Osteoblast (primary cell): ENCODE data around the gene SCN3B. TPM values are rescaled to one million over a fixed set of nuclear protein-coding genes. Genes with fewer than 3 reads are reported as not detected.

Source experiments
- DNase-seq: peaks from one replicate; pipeline ENCODE4 v3.0.0; 2011; ENCODE audit warnings: low spot score, mixed read lengths; ENCODE audit not compliant: insufficient read length; ENCODE audit errors: missing footprints
- H2AFZ ChIP-seq: 2 replicates; pipeline ENCODE4 v1.6.0; 2011; ENCODE audit warnings: mild to moderate bottlenecking, low read length
- H3K27ac ChIP-seq: 2 replicates; pipeline ENCODE4 v1.5.1; 2011; ENCODE audit warnings: mild to moderate bottlenecking, low read depth, low read length, moderate library complexity
- H3K27me3 ChIP-seq: 2 replicates; pipeline ENCODE4 v1.6.0; 2012; ENCODE audit warnings: mild to moderate bottlenecking, control low read depth, inconsistent platforms, low read length, moderate library complexity; ENCODE audit not compliant: insufficient read depth
- H3K36me3 ChIP-seq: 2 replicates; pipeline ENCODE4 v1.5.1; 2011; ENCODE audit warnings: mild to moderate bottlenecking, low read length, control low read depth, moderate library complexity; ENCODE audit not compliant: insufficient read depth
- H3K4me1 ChIP-seq: 2 replicates; pipeline ENCODE4 v1.5.1; 2011; ENCODE audit warnings: mild to moderate bottlenecking, low read length, control low read depth, moderate library complexity; ENCODE audit not compliant: insufficient read depth
- H3K4me2 ChIP-seq: 2 replicates; pipeline ENCODE4 v1.6.0; 2011; ENCODE audit warnings: mild to moderate bottlenecking, low read length; ENCODE audit not compliant: insufficient read depth
- H3K4me3 ChIP-seq: fragments of 200-600 bp; sonication (generic); 3 replicates; pipeline ENCODE4 v1.5.1; 2012; ENCODE audit warnings: mild to moderate bottlenecking, low read length, inconsistent platforms; ENCODE audit not compliant: insufficient read depth
- H3K79me2 ChIP-seq: 2 replicates; pipeline ENCODE4 v1.6.0; 2012; ENCODE audit warnings: mild to moderate bottlenecking, low read length, control low read depth, inconsistent platforms; ENCODE audit not compliant: insufficient read depth
- H3K9me3 ChIP-seq: 2 replicates; pipeline ENCODE4 v1.5.1; 2011; ENCODE audit warnings: low read depth, low read length, control low read depth
- H4K20me1 ChIP-seq: 2 replicates; pipeline ENCODE4 v1.6.0; 2012; ENCODE audit warnings: mild to moderate bottlenecking, low read length, control low read depth; ENCODE audit not compliant: insufficient read depth
- total RNA-seq: library from RNA; depleted of rRNA; stranded (reverse); fragments of >200 nt; gene quantifications from 2 replicates; pipeline ENCODE4 v1.2.3, GENCODE V29; 2012
- TF ChIP-seq, protein P1 (sequence below): IDR thresholded peaks from 2 replicates; pipeline ENCODE4 v1.5.1; 2011; ENCODE audit warnings: mild to moderate bottlenecking, low read depth, low read length, moderate library complexity; ENCODE audit errors: extremely low read depth

Gene SCN3B
- total RNA-seq, 1 donor = under 0.01 TPM

DNA sequence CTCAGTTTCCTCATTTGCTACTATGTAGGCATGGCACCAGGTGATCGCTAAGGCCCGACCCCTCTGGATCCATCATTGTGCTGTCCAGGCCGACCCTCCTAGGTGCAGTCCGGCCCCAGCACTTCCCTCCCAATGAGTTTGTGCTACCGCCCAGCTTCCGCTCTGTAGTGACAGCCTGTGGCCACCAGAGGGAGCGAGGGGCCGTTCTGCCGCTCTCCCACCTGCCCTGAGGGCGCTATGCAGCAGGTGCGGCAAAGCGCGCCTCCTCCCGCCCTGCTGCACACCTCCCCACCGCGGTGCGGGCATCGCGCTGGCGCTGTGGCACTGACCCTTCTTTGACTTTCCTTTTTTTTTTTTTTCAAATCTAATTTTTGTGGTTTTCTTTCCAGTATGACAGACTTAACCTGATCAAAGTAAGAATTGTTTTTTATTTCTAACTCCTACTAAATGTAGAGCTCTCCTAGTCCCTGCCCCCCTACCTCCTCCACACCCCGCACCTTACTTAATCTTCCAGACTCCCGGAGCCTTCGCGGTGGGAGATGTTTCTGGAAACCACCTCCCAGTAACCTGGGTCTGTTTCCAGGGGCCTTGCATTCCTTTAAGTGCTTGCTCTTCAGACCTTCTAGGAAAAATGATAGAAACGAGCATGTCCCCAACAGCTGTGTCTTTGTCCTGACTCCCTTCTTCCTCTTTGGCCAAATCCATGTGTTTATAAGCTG is 73.7 kb downstream of the SCN3B start:
- Histone ChIP-seq H3K4me3 (no peak overlapping the region), H2AFZ (no peak overlapping the region), H3K79me2 (peaks cover 2% of the 10 kb centered on the region), H3K27me3 (no peaks in the 10 kb centered on the region), H4K20me1 (peaks cover 54% of the 10 kb centered on the region), H3K27ac (no peak overlapping the region), H3K4me2 (no peak overlapping the region), H3K4me1 (peaks cover 9% of the 10 kb centered on the region), H3K36me3 (peaks cover 3% of the 10 kb centered on the region), H3K9me3 (no peaks in the 10 kb centered on the region)
- TF ChIP-seq, protein P1, sequence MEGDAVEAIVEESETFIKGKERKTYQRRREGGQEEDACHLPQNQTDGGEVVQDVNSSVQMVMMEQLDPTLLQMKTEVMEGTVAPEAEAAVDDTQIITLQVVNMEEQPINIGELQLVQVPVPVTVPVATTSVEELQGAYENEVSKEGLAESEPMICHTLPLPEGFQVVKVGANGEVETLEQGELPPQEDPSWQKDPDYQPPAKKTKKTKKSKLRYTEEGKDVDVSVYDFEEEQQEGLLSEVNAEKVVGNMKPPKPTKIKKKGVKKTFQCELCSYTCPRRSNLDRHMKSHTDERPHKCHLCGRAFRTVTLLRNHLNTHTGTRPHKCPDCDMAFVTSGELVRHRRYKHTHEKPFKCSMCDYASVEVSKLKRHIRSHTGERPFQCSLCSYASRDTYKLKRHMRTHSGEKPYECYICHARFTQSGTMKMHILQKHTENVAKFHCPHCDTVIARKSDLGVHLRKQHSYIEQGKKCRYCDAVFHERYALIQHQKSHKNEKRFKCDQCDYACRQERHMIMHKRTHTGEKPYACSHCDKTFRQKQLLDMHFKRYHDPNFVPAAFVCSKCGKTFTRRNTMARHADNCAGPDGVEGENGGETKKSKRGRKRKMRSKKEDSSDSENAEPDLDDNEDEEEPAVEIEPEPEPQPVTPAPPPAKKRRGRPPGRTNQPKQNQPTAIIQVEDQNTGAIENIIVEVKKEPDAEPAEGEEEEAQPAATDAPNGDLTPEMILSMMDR = peak; percentile 82
- DNase-seq = peak; percentile 96

DNA sequence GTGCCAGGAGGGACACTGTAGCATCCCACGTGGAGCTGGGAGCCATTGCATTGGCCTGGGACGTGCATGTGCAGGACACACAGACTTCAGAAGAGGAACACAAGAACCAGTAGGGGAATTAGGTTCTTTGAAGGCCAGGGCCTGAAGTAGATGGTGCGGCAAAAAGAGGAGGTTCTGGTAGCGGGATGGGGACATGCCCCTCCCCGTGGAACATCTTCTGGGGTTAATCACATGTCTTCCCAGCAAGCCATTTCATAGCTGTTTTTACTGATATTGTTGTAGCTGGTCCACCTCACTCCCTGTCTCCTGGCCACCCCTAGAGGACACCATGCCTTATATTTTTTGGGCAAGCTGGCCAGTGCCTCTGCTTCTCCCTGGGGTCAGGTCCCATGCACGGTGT is 74.3 kb downstream of the SCN3B start:
- Histone ChIP-seq H3K4me3 (no peak overlapping the region), H2AFZ (no peak overlapping the region), H3K27ac (no peak overlapping the region), H3K36me3 (peaks cover 3% of the 10 kb centered on the region), H3K4me2 (no peak overlapping the region), H3K9me3 (no peaks in the 10 kb centered on the region), H3K4me1 (peaks cover 9% of the 10 kb centered on the region), H4K20me1 (peaks cover 56% of the 10 kb centered on the region), H3K79me2 (peaks cover 6% of the 10 kb centered on the region), H3K27me3 (no peaks in the 10 kb centered on the region)
- DNase-seq = peak; percentile 64
- TF ChIP-seq, protein P1 = no peak

DNA sequence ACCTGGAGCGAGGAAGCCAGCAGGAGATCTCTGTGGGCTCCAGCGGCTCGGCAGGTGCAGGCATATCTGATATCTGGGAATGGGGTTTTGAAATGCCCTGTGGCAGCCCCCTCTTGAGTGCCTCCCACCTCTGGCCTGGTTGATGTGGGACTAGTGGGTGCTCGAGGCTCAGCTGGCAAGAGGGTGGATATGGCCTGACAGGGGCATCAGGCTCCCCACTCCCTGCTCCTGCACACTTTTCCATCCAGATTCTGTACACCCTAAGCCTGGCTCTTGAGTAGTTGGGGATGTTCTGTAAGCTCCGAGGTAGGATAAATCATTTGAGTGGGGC is 75.0 kb downstream of the SCN3B start:
- Histone ChIP-seq H2AFZ (no peak overlapping the region), H3K79me2 (peaks cover 12% of the 10 kb centered on the region), H3K4me2 (no peak overlapping the region), H3K4me3 (no peak overlapping the region), H3K27ac (no peak overlapping the region), H4K20me1 (peaks cover 54% of the 10 kb centered on the region), H3K9me3 (no peaks in the 10 kb centered on the region), H3K4me1 (peaks cover 9% of the 10 kb centered on the region), H3K27me3 (no peaks in the 10 kb centered on the region), H3K36me3 (peaks cover 3% of the 10 kb centered on the region)
- DNase-seq = peak; percentile 68
- TF ChIP-seq, protein P1 = no peak

Other genes with a start within 250 kb of the SCN3B start
- 15.2 and 16.8 TPM in 2 replicates for gene GRAMD1B, start 224.4 kb downstream of the SCN3B start, total RNA-seq
- gene ZNF202, start 87.0 kb upstream of the SCN3B start, total RNA-seq = 5.6 and 6.5 TPM in 2 replicates
- gene OR6X1, start 99.9 kb upstream of the SCN3B start, total RNA-seq = not detected in 2 replicates
- gene OR6M1, start 151.7 kb upstream of the SCN3B start, total RNA-seq = not detected in 2 replicates
- not detected in 2 replicates for gene TMEM225, start 231.0 kb upstream of the SCN3B start, total RNA-seq
- under 0.01 TPM in 2 replicates for gene OR8D4, start 247.5 kb upstream of the SCN3B start, total RNA-seq